Fibroblast of the aortic adventitia (primary cell): Measurements from ENCODE around the gene FAT1. TPM values are rescaled to one million over a fixed set of nuclear protein-coding genes. Genes with fewer than 3 reads are reported as not detected.

Source experiments
- DNase-seq: peaks from one replicate; pipeline ENCODE4 v3.0.0-alpha.2; 2010; ENCODE audit warnings: low read depth
- H3K4me3 ChIP-seq: 2 replicates; pipeline ENCODE4 v1.5.1; 2011; ENCODE audit warnings: low read depth, mild to moderate bottlenecking, control low read depth, low read length, moderate library complexity
- total RNA-seq: library from RNA; depleted of rRNA; stranded (reverse); fragments of >200 nt; gene quantifications from 2 replicates; pipeline ENCODE4 v1.2.3, GENCODE V29; 2012; ENCODE audit warnings: low replicate concordance
- TF ChIP-seq, protein P1 (sequence below): IDR thresholded peaks from 2 replicates; pipeline ENCODE4 v1.5.1; 2011; ENCODE audit warnings: mild to moderate bottlenecking, low read length, control low read depth, inconsistent platforms; ENCODE audit not compliant: insufficient read depth

The FAT1 gene
- total RNA-seq, 1 donor: 114 TPM

DNA sequence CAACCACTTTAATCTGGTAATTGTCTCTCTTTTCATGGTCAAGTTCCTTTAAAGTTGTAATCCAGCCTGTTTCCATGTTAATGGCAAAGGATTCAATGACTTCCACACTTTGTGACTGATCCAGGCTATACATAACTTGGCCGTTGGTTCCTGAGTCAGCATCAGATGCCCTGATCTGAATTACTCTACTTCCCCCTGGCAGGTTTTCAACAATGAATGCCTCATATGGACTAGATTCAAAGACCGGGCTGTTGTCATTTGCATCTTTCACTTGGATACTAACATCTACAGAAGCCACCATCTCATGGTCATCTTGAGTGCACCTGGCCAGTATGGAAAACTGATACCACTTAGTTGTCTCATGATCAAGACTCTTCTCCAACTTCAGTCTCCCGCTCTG is 105.7 kb downstream of the FAT1 start:
- H3K4me3 ChIP-seq: no peak overlapping the region
- no peak for DNase-seq
- TF ChIP-seq, protein P1, sequence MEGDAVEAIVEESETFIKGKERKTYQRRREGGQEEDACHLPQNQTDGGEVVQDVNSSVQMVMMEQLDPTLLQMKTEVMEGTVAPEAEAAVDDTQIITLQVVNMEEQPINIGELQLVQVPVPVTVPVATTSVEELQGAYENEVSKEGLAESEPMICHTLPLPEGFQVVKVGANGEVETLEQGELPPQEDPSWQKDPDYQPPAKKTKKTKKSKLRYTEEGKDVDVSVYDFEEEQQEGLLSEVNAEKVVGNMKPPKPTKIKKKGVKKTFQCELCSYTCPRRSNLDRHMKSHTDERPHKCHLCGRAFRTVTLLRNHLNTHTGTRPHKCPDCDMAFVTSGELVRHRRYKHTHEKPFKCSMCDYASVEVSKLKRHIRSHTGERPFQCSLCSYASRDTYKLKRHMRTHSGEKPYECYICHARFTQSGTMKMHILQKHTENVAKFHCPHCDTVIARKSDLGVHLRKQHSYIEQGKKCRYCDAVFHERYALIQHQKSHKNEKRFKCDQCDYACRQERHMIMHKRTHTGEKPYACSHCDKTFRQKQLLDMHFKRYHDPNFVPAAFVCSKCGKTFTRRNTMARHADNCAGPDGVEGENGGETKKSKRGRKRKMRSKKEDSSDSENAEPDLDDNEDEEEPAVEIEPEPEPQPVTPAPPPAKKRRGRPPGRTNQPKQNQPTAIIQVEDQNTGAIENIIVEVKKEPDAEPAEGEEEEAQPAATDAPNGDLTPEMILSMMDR: no peak

DNA sequence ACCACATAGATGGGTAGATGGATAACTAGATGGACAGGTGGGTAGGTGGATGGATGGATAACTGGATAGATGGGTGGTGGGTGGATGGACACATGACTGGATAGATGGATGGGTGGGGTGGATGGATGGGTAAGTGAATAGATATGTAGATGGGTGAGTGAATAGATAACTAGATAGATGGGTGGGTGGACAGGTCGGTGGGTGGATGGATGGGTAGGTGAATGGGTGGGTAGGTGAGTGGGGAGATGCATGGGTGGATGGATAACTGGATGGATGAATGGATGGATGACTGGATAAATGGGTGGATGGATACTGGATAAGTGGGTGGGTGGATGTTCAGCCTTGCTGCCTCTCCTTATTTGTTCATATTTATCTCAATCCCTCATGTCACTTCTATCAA is 116.2 kb downstream of the FAT1 start:
- H3K4me3 ChIP-seq: no peak overlapping the region
- no peak for DNase-seq
- TF ChIP-seq, protein P1: no peak

DNA sequence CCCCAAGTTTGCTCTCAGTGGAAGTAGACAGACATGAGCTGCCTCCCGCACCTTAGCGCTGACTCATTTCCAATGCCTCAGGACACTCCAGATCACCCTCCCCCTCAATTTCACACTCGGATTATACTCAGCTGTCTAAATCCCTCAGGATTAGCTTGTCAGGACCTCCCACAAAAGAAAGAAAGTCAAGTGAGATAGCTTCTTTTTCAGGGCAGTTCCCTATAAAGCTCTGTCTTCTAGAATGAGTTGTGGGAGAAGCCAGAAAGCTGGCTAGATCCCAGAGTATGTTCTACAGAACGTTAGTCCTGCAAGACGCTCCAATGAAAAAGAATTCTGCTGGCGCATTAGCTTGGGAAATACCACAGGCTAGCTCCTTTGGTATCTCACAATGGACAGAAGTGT is 117.1 kb downstream of the FAT1 start:
- TF ChIP-seq, protein P1: no peak
- DNase-seq: no peak
- no peak overlapping the region for H3K4me3 ChIP-seq

DNA sequence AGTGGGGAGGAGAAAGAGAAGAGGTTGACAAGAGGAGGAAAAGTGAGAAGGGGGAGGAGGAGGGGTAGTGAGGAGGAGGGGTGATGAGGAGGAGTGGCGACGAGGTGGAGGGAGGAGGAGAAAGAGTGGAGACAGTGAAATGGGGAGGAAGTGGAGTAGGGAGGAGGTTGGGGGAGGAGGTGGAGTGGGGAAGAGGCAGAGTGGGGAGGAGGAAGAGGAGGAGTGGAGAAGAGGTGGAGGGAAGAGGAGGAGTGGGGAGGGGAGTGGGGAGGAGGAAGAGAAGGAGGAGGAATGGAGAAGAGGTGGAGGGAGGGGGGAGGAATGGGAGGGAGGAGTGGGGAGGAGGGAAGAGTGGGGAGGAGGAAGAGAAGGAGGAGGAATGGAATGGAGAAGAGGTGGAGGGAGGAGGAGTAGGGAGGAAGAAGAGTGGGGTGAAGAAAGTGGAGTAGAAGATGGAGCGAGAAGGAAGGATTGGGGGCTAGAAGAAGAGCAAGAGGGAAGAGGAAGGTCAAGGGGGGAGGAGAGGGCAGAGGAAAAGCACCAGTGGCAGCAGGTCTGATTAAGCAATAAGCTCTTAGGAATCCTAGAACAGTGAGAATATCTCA is 118.3 kb downstream of the FAT1 start:
- DNase-seq: no peak
- TF ChIP-seq, protein P1: no peak
- H3K4me3 ChIP-seq: no peak overlapping the region

DNA sequence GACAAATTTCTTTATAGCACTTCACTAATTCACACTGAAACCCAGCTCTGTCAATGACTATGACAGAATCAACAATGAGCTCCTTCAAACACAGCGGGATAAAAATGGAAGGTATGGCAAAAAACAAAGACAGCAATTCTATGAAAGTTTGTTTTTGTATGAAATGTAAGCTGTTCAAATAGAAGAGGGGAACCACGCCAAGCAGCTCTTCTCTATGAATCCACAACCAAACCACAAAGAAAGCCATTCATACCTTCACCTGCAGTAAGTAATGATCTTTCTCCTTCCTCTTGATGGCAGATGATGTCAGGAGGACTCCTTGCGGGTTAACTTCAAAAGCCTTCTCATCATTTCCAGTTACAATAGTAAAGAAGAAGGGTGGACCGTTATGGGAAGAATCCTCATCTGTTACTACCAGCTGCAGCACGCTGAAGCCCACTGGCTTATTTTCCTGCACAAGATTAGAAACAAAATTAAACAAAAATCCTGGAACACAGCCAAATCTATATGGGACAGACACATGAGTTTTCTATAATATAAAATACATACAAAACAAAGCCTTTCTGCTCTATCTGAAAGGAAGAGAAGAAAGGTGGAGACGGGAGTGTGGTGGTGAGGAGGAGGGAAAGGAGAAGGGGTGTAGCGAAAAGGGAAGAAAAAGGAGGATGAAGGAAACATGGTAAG is 119.4 kb downstream of the FAT1 start:
- TF ChIP-seq, protein P1: no peak
- no peak for DNase-seq
- no peak overlapping the region for H3K4me3 ChIP-seq

DNA sequence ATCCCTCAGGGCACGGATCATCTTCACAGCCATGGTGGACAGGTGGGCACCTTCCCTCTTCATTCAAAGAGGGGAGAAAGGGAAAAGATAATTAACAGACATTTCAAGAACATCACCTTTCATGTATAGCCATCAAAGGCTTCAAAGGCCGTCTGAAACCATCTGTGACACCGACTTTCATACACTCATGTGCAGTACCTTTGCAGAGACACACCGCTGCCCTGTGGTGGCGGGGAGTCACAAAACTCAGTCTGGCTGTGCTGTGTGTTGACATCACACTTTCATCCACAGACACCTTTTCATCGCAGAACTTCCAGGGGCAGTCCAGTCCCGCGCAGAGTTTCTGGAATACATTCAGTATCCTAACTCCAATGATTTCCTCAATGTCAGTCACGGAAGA is 120.7 kb downstream of the FAT1 start:
- DNase-seq: no peak
- TF ChIP-seq, protein P1: no peak
- no peak overlapping the region for H3K4me3 ChIP-seq
